ENCODE results near the gene THSD4.
A peak's percentile ranks its signal among the peaks of the same experiment; 100 is the strongest.

The THSD4 gene

DNA sequence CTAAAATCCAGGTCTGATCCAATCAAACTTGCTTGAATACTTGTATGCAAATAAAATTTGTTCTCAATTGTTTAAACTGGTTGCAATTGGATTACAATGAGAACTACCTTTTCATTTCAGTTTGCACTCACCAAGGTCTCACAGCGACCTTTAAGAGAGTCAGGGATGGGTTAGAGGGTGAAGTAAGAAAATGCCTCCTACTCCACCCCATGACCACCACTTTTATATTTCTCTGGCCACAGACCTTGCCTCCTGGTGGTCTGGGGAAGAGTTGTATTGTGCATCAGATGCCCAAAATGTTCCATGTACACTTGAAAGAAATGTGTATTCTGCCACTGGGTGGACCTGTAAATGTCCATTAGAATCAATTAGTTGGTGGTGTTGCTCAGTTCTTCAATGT, 16.4 kb upstream of the THSD4 start:
- no peak for DNase-seq

DNA sequence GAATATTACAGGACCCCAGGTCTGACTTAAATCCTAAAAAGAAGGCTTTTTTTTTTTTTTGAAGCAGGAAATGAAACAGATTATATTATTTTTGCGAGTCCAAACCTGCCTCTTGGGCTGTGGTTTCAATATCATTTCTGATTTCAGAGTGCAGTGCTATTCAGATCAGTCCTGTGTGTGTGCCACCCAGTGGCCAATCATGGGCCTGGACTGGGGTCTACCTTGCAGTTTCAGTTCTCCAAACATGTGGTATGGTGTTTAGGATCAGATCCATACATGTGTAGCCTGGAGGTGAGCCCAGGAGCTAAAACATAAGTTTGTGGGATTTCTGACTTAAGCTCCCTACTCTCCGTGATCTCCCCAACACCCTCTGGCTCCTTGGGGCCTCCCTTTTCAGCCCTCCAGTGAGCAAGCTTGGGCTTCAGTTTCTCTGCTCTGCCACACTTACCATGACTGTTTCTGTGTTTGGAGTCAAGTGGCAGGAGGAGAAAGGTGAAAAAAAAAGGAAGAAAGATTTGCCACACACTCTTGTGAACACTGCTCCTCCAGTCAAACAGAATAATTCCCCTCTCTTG, 12.1 kb upstream of the THSD4 start:
- DNase-seq = no peak

DNA sequence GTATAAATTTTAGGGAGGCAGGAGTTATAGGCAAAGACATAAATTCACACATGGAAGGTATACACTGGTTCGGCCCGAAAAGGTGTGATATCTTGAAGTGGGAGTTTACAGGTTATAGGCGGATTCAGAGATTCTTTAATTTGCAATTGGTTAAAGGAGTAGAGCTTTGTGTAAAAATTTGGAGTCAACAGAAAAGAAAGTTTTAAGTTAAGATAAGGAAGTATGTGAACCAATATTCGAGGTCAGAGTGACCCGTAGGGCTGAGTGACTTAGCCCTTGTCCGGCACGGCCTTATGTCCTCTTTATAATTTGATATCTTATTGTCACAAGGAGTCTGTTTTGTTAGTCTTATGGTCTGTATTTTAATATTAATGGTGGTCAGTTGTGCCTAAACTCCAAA, 10.6 kb upstream of the THSD4 start:
- DNase-seq = no peak

DNA sequence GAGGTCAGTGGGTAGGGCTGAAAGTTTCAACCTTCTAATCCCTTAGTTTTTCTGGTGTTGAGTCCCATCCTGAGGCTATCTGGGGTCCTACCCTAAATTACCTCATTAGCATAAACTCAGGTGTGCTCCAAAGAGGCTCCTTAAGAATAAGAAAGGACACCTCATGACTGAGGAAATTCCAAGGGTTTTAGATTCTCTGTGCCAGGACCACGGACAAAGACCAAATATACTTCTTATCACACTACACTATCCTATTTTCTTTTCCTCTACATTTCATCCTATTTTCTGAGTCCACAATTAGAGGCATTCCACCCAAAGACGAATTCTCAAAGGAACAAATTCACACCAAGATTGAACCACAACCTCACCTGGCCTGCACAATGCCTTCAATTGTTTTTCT, 9.8 kb upstream of the THSD4 start:
- DNase-seq = no peak

DNA sequence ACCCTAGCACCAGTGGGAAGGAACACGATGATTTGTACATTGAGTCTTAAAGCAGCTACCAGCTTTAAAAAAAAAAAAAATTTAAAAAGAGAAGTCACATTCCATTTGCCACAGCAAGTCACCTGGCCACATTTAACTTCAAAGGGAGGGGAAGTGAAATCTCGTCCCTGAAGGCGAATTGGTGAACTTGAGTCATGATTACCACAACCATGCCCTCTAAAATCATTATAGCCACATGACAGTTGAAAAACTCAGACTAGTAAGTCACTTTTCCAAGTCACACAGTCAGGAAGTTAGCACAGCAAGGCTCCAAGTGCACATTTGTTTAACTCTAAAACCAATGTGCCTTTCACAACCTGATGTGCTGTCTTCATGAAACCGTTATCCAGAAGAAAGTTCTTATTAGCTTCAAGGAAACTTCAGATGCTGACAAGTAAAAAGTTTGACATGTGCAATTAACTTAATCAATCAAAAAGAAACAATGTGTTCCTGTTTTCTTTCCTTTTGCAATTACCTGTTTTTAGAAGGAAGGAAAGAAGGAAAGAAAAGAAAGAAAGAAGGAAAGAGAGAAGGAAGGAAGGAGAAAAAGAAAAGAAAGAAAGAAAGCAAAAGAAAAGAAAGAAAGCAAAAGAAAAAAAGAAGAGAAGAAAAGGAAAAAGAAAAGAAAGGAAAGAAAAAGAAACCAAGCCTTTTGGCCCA, 8.3 kb upstream of the THSD4 start:
- no peak for DNase-seq

DNA sequence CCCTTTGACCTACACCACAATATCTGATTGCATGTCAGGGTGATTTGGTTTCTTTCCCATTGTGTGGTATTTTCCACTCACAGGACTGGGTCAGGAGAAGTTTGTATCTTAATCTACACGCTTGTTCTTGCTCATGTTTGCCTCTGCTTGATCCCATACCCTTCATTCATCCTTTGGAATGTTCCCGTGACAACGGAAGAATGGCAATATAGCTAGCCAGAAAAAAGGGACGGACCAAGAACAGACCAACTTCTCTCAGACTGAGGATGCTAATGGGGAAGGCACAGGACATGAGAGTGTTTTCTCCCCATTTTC, 7.8 kb upstream of the THSD4 start:
- no peak for DNase-seq

DNA sequence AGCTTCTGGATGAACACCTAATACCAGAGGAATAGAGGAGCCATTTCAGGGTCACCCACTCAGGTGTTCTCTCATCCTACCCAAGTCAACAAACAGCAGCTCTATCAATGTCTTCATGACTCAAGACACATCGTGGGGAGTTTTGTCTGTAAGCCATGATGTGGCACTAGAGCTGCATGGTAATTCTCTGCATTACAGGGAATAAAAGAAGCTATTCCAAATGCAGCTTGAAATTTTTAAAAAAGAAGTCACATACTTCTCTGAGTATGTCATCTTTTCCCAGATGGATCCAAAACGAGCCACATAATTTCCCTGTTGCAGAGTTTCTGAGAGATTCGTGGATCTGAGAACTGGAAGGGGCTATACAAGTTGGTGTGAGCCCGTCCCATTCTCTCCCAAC, 6.1 kb upstream of the THSD4 start:
- DNase-seq = no peak

DNA sequence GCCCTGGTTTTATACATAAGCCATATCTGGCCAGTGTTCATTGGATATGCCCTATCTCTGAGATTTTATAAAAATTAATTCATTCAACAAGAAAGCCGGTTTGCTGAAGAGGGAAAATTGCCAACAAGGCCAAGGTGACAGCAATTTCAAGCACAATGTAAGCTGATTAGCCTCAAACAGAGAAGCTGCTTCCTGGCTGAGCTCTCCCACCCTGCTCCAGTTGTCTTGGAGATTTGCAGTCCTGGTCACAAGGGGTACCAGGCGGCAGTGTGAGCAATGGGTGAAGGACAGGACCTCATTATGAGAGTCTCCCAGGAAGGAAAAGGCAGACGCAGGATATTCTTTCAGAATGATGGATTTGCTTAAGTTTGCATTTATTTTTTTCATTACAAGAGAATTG, 5.4 kb upstream of the THSD4 start:
- no peak for DNase-seq

DNA sequence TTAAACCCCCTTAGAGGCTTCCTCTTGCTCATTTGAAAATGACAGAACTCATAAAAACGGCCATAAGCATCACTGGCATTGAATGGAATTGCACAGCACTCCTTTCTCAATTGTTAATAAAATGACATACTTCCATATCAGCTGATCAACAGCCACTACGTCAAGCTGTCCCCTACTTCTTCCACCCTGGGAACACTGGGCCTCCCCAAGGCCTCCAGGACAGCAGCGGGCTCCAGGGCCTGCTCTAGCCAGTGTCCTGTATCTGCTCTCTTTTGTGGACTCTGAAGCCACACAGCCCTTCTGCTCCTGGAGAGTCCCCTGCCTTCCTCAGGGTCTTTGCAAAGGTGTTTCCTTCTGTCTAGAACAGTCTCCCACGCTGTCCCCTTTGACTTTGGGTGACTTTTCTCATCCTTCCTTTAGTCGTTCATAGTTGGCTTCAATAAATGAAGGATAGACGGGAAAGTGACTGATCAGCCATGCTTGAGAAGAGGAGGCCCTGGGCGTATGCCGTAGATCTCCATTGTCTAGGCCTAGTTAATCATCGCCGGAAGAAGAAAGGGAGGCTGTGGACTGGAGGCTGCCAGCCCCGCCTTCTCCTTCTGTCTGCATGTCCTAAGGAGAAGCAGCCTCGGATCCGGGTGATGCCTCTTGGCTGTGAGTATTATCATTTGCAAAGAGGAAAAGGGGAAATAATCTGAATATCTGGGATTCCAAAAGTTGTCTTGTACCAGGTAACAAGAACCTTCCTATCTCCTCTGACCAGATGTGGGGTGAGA, 4.7 kb upstream of the THSD4 start:
- no peak for DNase-seq

DNA sequence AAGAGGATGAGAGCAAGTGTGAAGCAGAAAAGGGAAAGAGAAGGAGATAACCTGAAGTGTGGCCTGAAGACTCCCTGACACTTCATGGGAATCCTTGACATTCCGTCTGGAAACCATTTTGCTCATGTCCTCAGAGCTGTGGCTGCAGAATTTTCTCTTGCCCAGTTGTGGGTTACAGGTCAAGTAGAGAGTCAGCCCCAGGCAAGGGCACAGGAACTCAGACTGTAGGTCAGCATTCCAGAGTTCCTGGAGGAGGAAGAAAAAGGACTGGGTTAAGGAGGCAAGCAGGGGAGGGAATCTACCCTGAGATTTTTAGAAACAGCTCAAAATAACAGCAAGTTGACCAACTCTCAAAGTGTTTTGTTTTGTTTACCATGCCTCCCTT, 4.1 kb upstream of the THSD4 start:
- no peak for DNase-seq

DNA sequence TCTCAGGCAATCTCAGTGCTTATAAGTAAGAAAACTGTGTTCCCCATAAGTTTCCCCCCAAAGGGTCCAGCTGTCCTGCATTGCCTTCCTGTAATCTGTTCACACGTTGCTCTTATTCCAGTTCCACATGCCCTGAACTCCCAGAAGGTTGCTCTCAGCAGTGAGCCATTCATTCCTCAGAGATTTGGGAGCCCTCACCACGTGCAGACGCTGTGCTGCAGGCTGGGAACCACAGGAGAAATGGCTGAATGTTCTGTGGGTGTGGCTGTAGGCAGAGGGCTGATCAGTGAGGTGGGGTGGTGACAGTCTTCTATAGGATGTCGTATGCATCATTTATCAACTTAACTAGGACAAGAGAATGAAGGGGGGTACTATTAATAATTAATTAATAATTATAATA, 3.3 kb upstream of the THSD4 start:
- no peak for DNase-seq

DNA sequence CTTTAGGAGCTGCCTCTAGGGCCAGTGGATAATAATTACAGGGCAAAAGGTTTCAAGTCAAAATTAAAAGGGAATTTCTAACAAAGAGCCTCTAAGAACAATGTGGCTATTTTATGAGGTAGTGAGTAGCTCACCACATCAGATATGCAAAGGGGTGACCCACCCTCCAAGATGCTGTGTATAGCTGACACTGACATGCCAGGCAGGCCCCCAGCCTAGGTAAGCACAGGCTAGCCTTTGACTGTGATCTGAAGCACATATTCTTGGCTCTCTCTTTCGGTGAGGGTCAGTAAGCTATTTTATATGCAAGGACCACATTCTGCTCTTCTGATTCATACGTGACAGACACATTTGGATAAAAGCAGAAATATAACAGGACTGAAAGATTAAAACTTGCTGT, 2.8 kb upstream of the THSD4 start:
- DNase-seq = no peak

DNA sequence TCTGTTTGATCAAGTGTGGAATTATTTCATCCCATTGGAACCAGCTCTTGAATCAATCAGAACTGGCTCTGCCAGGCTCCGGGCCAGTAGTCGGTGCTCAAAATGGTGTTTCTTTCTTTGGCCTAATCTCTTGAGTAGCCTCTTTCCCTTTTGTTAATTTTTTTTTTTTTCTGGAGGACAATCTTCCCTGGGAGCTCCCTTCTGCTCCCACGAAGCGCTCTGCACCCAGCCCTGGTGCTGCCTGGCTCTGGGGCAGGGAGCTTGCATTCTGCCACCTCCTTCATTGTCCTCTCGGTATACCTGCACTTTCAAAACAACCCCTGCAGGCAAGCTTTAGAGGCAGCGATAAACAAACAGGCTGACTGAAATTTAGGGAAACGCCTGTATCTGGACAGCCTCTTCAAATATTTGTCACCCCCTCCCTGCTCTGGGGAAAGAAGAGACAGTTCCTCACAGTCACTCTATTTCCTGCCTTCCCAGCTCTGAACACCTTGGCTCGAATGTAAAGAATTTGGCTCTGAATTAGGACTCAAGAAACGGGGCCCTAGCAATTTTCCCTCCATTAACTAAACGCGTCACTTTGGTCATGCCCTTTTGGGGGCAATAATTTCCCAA, 1.1 kb upstream of the THSD4 start:
- no peak for DNase-seq

DNA sequence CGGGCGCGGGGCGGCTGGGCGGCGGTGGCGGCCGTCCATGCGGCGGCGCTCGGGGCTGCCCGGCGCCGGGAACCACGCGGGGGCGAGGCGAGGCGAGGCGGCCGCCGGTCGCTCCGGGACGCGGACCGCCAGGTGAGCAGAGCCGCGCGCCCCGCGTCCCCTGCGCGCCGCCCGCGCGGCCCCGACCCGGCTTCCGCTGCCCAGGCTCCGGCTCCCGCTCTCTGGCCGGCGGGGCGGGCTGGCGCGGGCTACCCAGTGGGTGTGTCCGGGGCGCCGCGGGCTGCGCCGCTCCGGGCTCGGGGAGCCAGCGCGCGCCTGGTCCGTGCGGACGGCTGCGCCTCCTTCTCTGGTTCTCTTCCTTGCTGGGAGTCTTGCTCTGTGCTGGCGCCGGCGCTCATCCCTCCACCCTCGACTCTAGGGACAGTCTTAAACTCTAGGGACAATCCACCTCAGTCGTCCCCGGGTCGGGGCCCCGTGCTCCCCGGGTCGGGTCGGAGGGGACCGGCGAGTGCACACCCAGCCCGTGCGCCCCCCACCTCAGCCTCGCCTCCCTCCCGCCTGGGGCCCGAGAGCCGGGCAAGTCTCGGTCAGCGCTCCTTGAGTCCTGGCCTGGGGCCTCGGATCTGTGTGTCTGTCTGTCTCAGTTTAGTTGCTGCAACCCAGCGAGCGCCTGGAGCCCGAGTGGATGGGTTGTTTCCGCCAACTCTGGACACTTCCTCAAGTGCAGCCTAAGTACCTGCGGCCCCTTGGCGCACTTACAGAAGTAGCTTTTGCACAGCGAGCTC, 488 bp downstream of the THSD4 start:
- peak; percentile 19 for DNase-seq

DNA sequence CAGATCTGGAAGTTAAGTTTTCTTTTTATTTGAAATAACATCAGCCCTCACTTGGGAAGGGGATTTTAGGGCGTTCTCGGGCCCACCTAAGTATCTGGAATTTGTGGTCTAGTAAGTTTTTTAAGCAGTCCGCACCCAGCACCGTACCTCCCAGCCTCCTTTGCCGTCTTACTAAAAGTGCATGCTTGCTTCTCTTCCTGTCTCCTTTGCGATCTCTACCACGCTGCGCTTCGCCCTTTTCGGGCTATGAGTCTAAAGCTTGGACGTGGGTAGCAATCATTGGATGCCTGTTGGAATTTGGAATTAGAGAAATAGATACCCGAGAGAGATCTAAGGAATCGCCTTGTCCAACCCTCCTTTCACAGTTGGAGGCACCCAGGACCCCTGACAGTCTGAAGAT, 1.1 kb downstream of the THSD4 start:
- no peak for DNase-seq

DNA sequence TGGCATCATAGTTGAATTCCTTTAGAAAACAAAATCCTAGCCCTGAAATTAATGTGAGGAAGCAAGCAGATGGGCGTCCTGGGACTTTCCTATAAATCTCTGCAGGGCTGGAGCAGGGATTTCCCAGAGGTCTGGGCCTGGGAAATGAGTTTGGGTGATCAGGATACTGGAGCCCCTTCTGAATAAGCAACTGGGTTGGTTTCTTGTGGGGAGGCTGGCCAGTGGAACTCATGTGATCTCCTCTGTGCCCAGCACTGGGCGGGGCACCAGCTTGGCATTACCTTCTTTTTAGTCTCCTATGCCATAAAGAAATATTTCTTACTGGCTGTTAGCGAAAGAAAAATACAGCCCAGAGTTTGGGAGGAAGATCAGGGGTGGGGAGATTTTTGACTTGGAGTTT, 1.7 kb downstream of the THSD4 start:
- no peak for DNase-seq

DNA sequence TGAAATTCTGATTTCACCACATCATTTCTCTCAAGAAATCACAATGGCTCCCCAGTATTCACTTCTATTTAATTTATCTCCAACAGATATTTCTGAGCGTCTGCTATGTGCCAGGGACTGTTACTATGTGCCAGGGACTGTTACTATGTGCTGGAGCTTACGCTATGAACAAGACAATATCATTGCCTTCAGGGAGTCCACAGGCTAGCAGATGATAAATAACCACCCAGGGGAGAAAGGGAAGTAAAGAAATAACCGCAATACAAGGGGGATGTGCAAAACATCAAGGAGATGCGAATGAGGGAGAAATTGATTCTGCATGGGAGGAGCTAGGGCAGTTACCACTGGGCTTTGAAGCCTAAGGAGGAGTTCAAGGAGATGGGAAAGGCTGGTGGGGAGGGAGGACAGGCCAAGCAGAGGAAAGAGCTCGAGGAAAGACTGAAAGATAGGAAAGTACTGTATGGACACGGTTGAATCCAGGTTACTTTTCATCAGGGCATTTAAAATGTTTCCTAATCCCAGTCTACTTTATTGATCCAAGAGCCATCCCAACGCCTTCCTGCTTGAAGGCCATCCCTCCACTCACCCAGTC, 2.5 kb downstream of the THSD4 start:
- DNase-seq = no peak

DNA sequence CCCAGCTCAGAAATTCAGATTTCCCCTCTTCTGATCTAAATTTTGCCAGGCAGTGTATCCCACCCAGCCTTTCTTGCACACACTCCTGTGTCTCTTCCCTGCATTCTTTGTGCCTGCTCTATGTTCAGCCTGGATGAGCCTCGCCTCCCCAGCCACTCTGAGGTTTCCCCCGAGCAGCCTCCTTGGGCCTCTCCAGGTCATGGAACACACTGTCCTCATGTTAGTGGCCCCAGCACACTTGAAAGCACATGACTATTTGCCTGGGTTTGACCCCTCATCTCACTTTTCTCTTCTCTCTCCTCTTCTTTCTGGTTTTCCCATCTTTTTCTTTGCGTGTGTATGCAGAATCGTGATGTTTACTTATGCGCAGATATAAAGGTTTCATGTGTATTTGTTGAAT, 3.1 kb downstream of the THSD4 start:
- no peak for DNase-seq

DNA sequence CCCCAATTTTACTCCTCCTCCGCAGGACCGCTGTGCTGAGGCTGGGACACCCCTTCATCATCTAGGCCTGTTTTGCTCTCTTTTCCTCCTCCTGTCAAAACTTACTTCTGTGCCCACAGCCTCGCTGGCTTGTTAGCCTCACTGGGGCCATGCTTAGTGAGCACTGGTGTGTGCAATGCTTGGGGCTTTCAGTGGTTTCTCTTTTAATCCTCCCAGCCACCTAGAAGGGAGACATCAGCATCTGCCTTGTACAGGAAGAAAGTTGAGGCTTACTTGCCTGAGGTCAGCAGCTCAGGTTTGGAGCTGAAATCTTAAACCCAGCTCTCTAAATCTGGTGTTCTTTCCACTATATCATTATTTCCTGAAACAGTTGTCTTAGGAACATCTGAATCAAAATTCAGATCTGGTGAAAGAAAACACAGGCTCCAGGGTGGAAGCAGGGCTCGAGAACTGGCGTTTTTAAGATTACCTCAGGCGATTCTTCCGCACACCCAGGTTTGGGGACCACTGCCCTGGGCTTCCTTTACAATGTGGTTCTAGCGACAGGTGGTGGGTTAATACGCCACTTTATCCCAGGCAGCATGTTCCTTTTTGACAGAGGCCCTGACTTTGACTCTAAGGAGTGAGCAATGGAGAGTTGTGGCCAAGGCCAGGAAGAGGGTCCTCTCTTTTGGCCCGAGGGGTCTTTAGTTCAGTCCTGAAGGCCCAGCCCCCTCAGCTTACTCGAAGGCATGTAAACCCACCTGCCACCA, 3.8 kb downstream of the THSD4 start:
- DNase-seq = no peak

DNA sequence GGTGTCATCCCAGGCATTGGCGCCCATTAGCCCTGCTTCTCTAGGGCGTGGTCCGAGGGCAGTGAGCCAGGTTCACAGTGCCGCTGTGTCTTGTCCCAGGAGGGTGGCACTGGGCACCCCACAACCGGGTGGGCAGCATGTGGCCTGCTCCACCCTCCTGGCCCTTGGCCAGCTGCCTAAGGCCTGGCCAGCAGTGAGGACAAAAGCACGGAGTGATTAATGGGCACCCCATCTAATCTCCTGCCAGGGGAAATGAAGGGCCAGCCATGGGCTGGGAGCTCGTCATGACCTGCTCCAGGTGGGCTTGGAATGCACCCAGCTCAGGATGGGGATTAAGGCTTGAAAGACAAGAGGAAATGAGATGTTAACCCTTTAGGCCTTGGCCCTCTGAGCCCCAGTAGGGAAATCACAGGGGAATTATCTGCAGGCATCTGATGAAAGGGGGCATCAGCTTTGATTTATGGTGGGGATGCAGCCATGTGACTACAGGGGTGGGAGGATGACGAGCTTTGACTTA, 5.2 kb downstream of the THSD4 start:
- DNase-seq = no peak

DNA sequence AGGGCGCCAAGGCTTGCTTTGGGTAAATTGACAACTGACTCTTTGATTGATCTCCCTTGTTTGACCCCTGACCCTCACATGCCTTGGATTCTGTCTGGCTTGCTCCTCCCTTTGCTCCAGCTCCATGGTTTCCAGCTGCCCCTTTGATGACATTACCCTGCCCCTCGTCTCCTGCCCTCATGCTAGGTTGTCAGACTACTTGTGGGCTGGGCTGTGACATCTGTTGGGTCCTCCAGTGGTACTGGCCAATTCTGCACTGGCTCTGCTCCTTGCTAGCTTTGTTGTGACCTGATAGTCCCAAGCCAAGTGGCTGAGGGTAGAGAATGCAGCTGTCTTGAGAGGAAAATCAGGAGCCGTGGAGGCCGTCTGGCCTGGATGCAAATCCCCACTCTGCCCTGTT, 6.2 kb downstream of the THSD4 start:
- DNase-seq = no peak
